ENCODE results near the gene GPSM3.
"Not testable (repeated sequence)": the region's sequence is repeated elsewhere in the genome, so short reads cannot be mapped to it uniquely, and the experiment has no call there.

GPSM3 gene

DNA sequence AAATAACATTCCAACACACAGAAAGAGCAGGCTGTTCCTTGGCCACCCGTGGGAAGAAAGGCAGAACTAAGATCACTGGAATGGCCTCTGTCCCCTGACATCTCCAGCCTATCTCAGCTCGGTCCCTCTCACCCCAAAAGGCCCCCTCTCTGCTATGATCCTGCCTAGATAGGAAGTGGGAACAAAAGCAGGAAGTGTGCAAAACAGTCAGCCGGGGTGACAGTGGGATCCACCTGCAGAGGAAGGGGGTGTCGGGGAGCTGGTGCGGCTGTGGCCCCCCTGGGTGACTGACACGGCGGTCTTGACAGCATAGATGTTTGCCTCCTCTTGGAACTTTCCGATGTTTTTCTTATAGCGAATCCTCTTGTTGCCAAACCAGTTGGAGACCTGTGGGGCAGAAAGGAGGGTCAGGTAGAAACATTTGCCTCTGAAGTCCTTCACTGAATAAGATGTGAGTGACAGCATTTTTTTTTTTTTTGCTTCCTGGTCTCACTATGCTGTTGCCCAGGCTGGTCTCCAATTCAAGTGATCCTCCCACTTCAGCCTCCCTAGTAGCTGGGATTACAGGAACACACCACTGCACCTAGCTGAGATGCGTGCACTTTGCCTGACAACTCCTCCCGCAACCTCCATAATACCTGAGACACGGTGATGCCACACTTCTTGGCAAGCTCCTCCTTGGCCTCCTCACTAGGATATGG is 5.3 kb downstream of the GPSM3 start:
- no peak for TF ChIP-seq L3MBTL2 (conservative IDR thresholded peaks at IDR 0.05)
- no peak for TF ChIP-seq FOXK2 (IDR thresholded peaks at IDR 0.05)
- TF ChIP-seq SP1 (IDR thresholded peaks at IDR 0.05) = no peak
- no peak for TF ChIP-seq NFRKB (IDR thresholded peaks at IDR 0.05)
- no peak for TF ChIP-seq ZNF384 (IDR thresholded peaks at IDR 0.05)
- TF ChIP-seq SUZ12 (IDR thresholded peaks at IDR 0.05) = no peak
- TF ChIP-seq FOXM1 (IDR thresholded peaks at IDR 0.05; ENCODE audit: borderline replicate concordance) = no peak
- TF ChIP-seq, protein P1, sequence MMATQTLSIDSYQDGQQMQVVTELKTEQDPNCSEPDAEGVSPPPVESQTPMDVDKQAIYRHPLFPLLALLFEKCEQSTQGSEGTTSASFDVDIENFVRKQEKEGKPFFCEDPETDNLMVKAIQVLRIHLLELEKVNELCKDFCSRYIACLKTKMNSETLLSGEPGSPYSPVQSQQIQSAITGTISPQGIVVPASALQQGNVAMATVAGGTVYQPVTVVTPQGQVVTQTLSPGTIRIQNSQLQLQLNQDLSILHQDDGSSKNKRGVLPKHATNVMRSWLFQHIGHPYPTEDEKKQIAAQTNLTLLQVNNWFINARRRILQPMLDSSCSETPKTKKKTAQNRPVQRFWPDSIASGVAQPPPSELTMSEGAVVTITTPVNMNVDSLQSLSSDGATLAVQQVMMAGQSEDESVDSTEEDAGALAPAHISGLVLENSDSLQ (IDR thresholded peaks at IDR 0.05) = no peak
- no peak for TF ChIP-seq BHLHE40 (IDR thresholded peaks at IDR 0.05; ENCODE audit: borderline replicate concordance)
- TF ChIP-seq CTBP1 (IDR thresholded peaks at IDR 0.05; ENCODE audit: borderline replicate concordance) = no peak
- TF ChIP-seq TARDBP (IDR thresholded peaks at IDR 0.05) = no peak
- DNase-seq (ENCODE audit: extremely low spot score) = no peak
- ChIA-PET POLR2A (interaction anchor here (11.7 kb wide), 1 partner anchor 9 kb away, joined by 153 read pairs; the partner anchor contains the start of genes AGPAT1 and RNF5), CTCF (no interaction called here)

DNA sequence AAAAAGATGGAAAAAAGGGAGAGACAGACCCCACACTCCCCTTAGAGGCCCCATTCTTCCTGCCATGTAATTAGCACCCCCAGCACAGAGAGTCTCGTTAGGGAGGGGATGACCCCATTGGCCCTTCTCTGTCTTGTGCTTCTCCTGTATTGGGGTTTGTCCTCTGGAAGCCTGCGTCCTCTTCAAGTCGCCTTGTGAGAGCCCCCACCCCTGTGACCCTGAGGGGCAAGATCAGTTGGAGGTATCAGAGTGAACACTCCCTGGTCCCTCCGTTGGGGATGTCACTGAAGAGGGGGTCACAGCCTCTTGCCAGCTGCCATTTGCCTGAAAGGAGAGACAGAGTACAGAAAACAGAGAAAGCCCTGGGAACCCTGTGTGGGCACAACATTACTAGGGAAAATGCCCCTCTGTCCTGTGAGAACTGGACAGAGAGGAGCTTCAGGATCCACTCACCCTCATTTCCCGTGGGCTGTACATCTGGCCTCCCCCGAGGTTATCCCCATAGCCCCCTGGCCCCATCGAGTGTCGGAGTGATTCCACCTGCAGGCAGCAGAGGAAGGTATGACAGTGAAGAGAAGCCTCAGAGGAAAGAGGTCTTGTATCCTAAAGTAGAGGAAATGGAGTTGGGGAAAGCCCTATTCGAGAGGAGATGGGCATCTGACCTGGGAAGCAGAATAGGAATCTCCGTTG is 6.1 kb downstream of the GPSM3 start:
- CTCF ChIA-PET; DNase-seq (ENCODE audit: extremely low spot score): not testable (repeated sequence)
- POLR2A ChIA-PET = interaction anchor here (1.3 to 11.7 kb wide), 2 partner anchors 8 to 10 kb away, joined by 3 to 153 read pairs; partner anchors contain the start of genes AGPAT1 and RNF5

DNA sequence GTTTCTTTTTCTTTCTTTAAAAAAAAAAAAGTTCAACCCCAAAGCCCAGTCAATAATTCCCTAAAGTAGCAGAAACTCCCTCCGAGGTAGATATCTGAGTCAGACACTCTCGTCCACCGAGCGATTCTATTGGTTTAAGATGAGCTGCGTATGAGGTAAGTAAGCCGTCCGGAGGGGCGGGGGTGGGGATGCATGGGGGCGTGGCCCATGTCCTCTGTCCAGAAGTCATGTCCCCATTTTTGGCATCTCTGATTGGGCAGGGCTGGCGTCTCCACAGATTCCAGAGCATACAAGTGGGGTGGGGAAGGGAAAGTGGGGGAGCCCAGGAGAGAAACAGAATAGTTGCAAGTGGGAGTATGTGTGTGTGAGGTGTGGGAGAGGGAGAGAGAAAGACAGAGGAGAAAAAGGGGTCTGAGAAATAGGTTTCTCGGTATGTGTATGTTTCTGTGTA is 6.7 kb downstream of the GPSM3 start:
- DNase-seq (ENCODE audit: extremely low spot score) = peak; percentile 51
- POLR2A ChIA-PET = interaction anchor here (1.3 kb wide), 1 partner anchor 9 kb away, joined by 3 read pairs; the partner anchor contains the start of gene AGPAT1
- CTCF ChIA-PET = not testable (repeated sequence)

DNA sequence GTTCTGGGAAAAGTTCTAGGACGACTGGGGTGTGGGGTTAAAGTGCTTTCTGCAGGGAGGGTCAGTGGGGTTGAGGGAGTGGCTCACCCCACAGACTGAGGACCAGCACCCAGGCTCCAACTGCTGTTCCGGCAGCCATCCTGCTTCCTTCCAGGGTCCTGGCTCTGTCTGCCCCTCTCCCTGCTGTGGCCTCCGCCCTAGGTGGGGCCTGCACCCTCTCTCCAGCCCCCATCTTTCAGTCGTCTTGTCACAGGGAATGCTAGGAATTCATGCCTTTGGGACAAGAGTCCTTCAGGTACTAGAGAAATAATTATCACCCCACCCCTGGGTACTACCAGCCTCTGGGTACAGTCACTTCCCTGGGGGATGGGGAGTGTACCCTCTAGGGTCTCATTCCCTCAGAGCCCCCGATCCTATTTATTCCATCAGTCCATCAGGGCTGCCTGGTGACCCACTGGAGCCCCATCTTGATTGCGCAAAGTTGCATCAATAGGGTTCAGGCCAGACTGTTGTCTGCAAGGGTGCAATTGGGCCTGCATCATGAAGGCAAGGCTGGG is 8.3 kb downstream of the GPSM3 start, which contains the start of gene AGER:
TSS of gene AGER (minus strand) at position 170 of the 557 bp plus-strand sequence. CDS start at position 139, 31 bp downstream.
- no peak for DNase-seq (ENCODE audit: extremely low spot score)
- CTCF ChIA-PET = no interaction called here
- POLR2A ChIA-PET = no interaction called here
- no peak for TF ChIP-seq BHLHE40 (IDR thresholded peaks at IDR 0.05; ENCODE audit: borderline replicate concordance)
- TF ChIP-seq NFRKB (IDR thresholded peaks at IDR 0.05) = no peak
- TF ChIP-seq FOXK2 (IDR thresholded peaks at IDR 0.05) = no peak
- no peak for TF ChIP-seq FOXA1 (IDR thresholded peaks at IDR 0.05)
- no peak for TF ChIP-seq FOXM1 (IDR thresholded peaks at IDR 0.05; ENCODE audit: borderline replicate concordance)
- no peak for TF ChIP-seq L3MBTL2 (conservative IDR thresholded peaks at IDR 0.05)
- no peak for TF ChIP-seq ARNT (IDR thresholded peaks at IDR 0.05)
- TF ChIP-seq SUZ12 (IDR thresholded peaks at IDR 0.05) = no peak
- no peak for TF ChIP-seq HDGF (IDR thresholded peaks at IDR 0.05; ENCODE audit: borderline replicate concordance)
- TF ChIP-seq ZNF384 (IDR thresholded peaks at IDR 0.05) = no peak
- TF ChIP-seq ELF4 (IDR thresholded peaks at IDR 0.05) = no peak
- no peak for TF ChIP-seq CTBP1 (IDR thresholded peaks at IDR 0.05; ENCODE audit: borderline replicate concordance)
- no peak for TF ChIP-seq SP1 (IDR thresholded peaks at IDR 0.05)
- TF ChIP-seq TARDBP (IDR thresholded peaks at IDR 0.05) = no peak
- TF ChIP-seq LEF1 (IDR thresholded peaks at IDR 0.05; ENCODE audit: borderline replicate concordance) = no peak
- TF ChIP-seq, protein P1 (IDR thresholded peaks at IDR 0.05) = no peak

DNA sequence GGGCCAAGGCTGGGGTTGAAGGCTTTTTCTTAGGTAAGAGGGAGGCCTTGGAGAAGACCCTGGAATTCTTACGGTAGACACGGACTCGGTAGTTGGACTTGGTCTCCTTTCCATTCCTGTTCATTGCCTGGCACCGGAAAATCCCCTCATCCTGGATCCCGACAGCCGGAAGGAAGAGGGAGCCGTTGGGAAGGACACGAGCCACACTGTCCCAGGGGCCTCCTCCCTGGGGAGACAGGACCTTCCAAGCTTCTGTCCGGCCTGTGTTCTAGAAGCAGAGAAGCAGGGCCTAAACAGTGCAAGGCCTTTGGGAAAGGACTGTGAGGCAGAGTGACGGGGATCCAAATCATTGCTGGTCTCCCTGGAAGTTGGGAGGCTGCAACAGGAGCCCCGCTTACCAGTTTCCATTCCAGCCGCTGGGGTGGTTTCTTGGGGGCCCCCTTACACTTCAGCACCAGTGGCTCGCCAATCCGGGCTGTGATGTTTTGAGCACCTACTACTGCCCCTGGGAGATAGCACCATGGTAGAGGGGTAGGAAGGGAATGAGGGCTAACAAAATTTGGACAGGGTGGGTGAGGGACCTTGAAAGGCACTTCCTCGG is 8.9 kb downstream of the GPSM3 start:
- DNase-seq (ENCODE audit: extremely low spot score) = no peak
- TF ChIP-seq ELF4 (IDR thresholded peaks at IDR 0.05) = no peak
- TF ChIP-seq SUZ12 (IDR thresholded peaks at IDR 0.05) = no peak
- TF ChIP-seq ZNF384 (IDR thresholded peaks at IDR 0.05) = no peak
- CTCF ChIA-PET = no interaction called here
- POLR2A ChIA-PET = interaction anchor here (2.7 kb wide), 1 partner anchor 12 kb away, joined by 11 read pairs; no protein-coding TSS in a partner anchor

DNA sequence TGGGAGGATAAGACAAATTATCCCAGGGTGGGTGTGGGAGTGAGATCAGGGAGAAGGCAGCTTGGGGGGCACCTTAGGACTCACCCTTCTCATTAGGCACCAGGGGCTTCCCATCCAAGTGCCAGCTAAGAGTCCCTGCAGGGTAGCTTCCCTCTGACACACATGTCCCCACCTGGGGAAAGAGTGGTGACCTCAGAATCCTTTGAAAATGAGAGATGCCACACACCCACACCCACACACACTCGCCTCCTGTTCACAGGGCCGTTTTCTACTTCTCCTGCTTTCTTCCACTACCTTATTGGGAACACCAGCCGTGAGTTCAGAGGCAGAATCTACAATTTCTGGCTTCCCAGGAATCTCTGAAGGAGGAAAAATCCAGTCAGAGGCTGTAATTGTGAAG is 9.4 kb downstream of the GPSM3 start:
- DNase-seq (ENCODE audit: extremely low spot score) = no peak
- POLR2A ChIA-PET = interaction anchor here (0.7 to 2.7 kb wide), 2 partner anchors 12 to 54 kb away, joined by 3 to 11 read pairs; partner anchors contain the start of gene ATF6B
- CTCF ChIA-PET = no interaction called here
- TF ChIP-seq FOXM1 (IDR thresholded peaks at IDR 0.05; ENCODE audit: borderline replicate concordance) (no peak), ZNF384 (IDR thresholded peaks at IDR 0.05) (no peak), CTBP1 (IDR thresholded peaks at IDR 0.05; ENCODE audit: borderline replicate concordance) (no peak)

DNA sequence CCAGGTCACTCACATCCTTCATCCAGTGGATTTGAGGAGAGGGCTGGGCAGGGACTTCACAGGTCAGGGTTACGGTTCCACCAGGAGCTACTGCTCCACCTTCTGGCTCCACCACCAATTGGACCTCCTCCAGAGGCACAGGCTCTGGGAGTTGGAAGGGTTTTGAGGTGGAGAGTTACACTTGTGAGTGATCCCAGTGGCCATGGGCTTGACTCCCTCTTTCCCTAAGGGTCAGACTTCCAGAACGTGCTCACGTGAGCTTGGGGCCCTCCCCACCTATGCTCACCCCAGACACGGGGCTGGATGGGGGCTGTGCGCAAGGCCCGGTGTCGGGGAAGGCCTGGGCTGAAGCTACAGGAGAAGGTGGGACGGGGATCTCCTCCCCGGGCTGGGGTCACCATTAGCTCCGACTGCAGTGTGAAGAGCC is 9.9 kb downstream of the GPSM3 start:
- POLR2A ChIA-PET = interaction anchor here (0.7 to 2.7 kb wide), 2 partner anchors 13 to 54 kb away, joined by 3 to 11 read pairs; partner anchors contain the start of gene ATF6B
- DNase-seq (ENCODE audit: extremely low spot score) = no peak
- TF ChIP-seq, protein P1 (IDR thresholded peaks at IDR 0.05) = no peak
- no peak for TF ChIP-seq TARDBP (IDR thresholded peaks at IDR 0.05)
- TF ChIP-seq BHLHE40 (IDR thresholded peaks at IDR 0.05; ENCODE audit: borderline replicate concordance) = no peak
- no peak for TF ChIP-seq HDGF (IDR thresholded peaks at IDR 0.05; ENCODE audit: borderline replicate concordance)
- no peak for TF ChIP-seq FOXA1 (IDR thresholded peaks at IDR 0.05)
- no peak for TF ChIP-seq NFRKB (IDR thresholded peaks at IDR 0.05)
- TF ChIP-seq FOXM1 (IDR thresholded peaks at IDR 0.05; ENCODE audit: borderline replicate concordance) = no peak
- no peak for TF ChIP-seq L3MBTL2 (conservative IDR thresholded peaks at IDR 0.05)
- TF ChIP-seq ELF4 (IDR thresholded peaks at IDR 0.05) = no peak
- no peak for TF ChIP-seq ARNT (IDR thresholded peaks at IDR 0.05)
- CTCF ChIA-PET = no interaction called here

Data from HEK293T (cell line).